ENCODE data around the gene AMD1.

AMD1 gene

DNA sequence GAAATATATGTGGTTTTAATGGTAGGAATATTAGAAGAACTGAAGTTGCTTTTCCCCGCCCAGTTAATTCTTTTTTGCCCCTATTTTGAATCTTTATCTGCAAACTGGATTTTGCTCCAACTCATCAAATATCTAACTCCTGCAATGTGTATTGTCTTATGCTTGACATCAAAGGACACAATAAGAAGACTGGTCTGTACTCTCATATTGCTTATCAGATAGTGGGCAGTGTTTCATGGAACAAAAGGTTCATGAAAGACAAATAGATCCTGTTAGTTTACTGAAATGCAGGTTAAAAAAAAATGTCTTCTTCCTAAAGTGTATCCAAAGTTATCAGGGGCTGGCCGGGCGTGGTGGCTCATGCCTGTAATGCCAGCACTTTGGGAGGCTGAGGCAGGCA, 56.2 kb downstream of the AMD1 start:
- Histone ChIP-seq H3K23ac (ENCODE audit: low read length in 2 of 2) (no peak overlapping the region), H2AK5ac (ENCODE audit: low read length, severe bottlenecking) (no peak overlapping the region), H2BK15ac (ENCODE audit: low read depth, poor library complexity, severe bottlenecking) (no peak overlapping the region), H2BK12ac (ENCODE audit: low read length in 2 of 2) (no peak overlapping the region), H3K4me3 (ENCODE audit: insufficient read depth in 1 of 2, low read depth in 1 of 2, low read length in 2 of 2) (no peak overlapping the region), H3K27me3 (ENCODE audit: control insufficient read depth in 1 of 2, insufficient read depth in 1 of 2, low read length in 2 of 2) (no peaks in the 10 kb centered on the region), H3K27ac (ENCODE audit: low read length, poor library complexity, severe bottlenecking) (no peak overlapping the region), H3K18ac (ENCODE audit: low read depth in 1 of 2, low read length in 2 of 2) (no peak overlapping the region), H3K4me1 (ENCODE audit: control insufficient read depth, insufficient read depth, low read depth, low read length) (no peaks in the 10 kb centered on the region), H3K36me3 (ENCODE audit: control insufficient read depth in 1 of 2, insufficient read depth in 2 of 2, low read depth in 1 of 2, low read length in 2 of 2) (no peaks in the 10 kb centered on the region), H3K79me1 (replicated peaks; ENCODE audit: low read length, poor library complexity, severe bottlenecking) (no peaks in the 10 kb centered on the region), H2AFZ (ENCODE audit: low read depth, low read length) (no peak overlapping the region), H4K8ac (ENCODE audit: low read length) (no peak overlapping the region), H3K9me3 (ENCODE audit: control insufficient read depth, low read length) (no peaks in the 10 kb centered on the region), H2BK5ac (ENCODE audit: low read depth, low read length, poor library complexity, severe bottlenecking) (no peak overlapping the region), H3K9ac (ENCODE audit: low read length) (no peak overlapping the region), H4K91ac (ENCODE audit: low read length) (no peak overlapping the region), H3K14ac (ENCODE audit: low read length in 2 of 2) (no peak overlapping the region), H3K4ac (ENCODE audit: low read depth in 1 of 2, low read length in 2 of 2) (no peak overlapping the region), H2BK120ac (ENCODE audit: low read depth, low read length) (no peak overlapping the region), H3K4me2 (ENCODE audit: low read length, poor library complexity, severe bottlenecking) (no peak overlapping the region)
- no peak for DNase-seq
- WGBS: 96% methylated on average over 2 of the region's 3 CpGs

DNA sequence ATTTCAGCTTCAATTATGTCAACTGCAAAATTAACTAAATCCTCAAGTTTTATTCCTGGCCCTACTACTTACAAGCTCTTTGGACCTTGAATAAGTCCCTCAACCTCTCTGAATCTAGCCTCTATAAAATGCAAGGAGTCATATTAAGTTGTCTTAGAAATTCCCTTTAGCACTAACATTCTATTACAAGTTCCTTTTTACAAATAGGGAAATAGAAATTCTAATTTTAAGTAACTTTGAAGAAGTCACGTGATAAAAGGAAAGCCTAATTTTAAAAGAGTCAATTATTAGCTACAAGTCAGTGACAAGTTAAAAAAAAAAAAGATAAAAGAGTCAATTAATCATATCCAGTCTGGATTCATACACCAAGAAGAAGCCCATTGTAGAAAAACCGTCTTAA, 59.3 kb downstream of the AMD1 start:
- Histone ChIP-seq H3K23ac (ENCODE audit: low read length in 2 of 2) (no peak overlapping the region), H2AK5ac (ENCODE audit: low read length, severe bottlenecking) (no peak overlapping the region), H3K14ac (ENCODE audit: low read length in 2 of 2) (no peak overlapping the region), H2BK5ac (ENCODE audit: low read depth, low read length, poor library complexity, severe bottlenecking) (no peak overlapping the region), H3K18ac (ENCODE audit: low read depth in 1 of 2, low read length in 2 of 2) (no peak overlapping the region), H2BK15ac (ENCODE audit: low read depth, poor library complexity, severe bottlenecking) (no peak overlapping the region), H3K9me3 (ENCODE audit: control insufficient read depth, low read length) (no peaks in the 10 kb centered on the region), H4K91ac (ENCODE audit: low read length) (no peak overlapping the region), H2AFZ (ENCODE audit: low read depth, low read length) (no peak overlapping the region), H2BK12ac (ENCODE audit: low read length in 2 of 2) (no peak overlapping the region), H3K27me3 (ENCODE audit: control insufficient read depth in 1 of 2, insufficient read depth in 1 of 2, low read length in 2 of 2) (no peaks in the 10 kb centered on the region), H4K8ac (ENCODE audit: low read length) (no peak overlapping the region), H3K79me1 (replicated peaks; ENCODE audit: low read length, poor library complexity, severe bottlenecking) (no peaks in the 10 kb centered on the region), H3K27ac (ENCODE audit: low read length, poor library complexity, severe bottlenecking) (no peak overlapping the region), H3K4me3 (ENCODE audit: insufficient read depth in 1 of 2, low read depth in 1 of 2, low read length in 2 of 2) (no peak overlapping the region), H3K36me3 (ENCODE audit: control insufficient read depth in 1 of 2, insufficient read depth in 2 of 2, low read depth in 1 of 2, low read length in 2 of 2) (no peaks in the 10 kb centered on the region), H3K4ac (ENCODE audit: low read depth in 1 of 2, low read length in 2 of 2) (no peak overlapping the region), H3K9ac (ENCODE audit: low read length) (no peak overlapping the region), H3K4me2 (ENCODE audit: low read length, poor library complexity, severe bottlenecking) (no peak overlapping the region), H2BK120ac (ENCODE audit: low read depth, low read length) (no peak overlapping the region), H3K4me1 (ENCODE audit: control insufficient read depth, insufficient read depth, low read depth, low read length) (no peaks in the 10 kb centered on the region)
- DNase-seq: no peak
- 100% methylated on average over 1 of the region's 2 CpGs for WGBS

DNA sequence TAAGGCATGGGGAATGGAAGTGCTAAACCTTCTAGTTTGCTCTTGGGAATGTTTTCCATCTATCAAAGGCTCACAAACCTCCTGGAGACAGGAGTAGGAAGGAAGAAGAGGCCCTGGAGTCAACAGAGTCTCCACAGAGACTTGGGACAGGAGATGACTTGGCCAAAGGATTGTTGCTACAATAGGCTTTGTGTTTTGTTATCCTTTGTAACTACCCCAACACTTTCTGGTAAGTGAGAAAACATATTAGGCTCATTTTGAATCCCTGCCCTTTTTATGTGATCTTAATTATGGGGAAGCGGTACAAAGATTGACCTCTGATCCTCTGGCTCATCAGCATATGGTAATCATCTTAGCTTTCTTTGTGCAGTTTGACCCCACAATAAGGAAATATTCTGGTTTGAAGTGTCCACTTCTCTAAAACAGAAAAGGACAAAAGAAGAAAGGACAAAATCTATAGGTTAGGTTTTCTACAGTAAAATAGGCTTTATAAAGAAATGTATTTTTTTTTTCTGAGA, 59.9 kb downstream of the AMD1 start:
- no peaks in the 10 kb centered on the region for H3K9me3 ChIP-seq (ENCODE audit: control insufficient read depth, low read length)
- no peaks in the 10 kb centered on the region for H3K36me3 ChIP-seq (ENCODE audit: control insufficient read depth in 1 of 2, insufficient read depth in 2 of 2, low read depth in 1 of 2, low read length in 2 of 2)
- no peaks in the 10 kb centered on the region for H3K4me1 ChIP-seq (ENCODE audit: control insufficient read depth, insufficient read depth, low read depth, low read length)
- 100% methylated on average over 1 of the region's 1 CpG for WGBS
- no peak overlapping the region for H3K14ac ChIP-seq (ENCODE audit: low read length in 2 of 2)
- H2AFZ ChIP-seq (ENCODE audit: low read depth, low read length): no peak overlapping the region
- H4K8ac ChIP-seq (ENCODE audit: low read length): no peak overlapping the region
- no peak overlapping the region for H2AK5ac ChIP-seq (ENCODE audit: low read length, severe bottlenecking)
- H3K27ac ChIP-seq (ENCODE audit: low read length, poor library complexity, severe bottlenecking): no peak overlapping the region
- no peak overlapping the region for H4K91ac ChIP-seq (ENCODE audit: low read length)
- no peak for DNase-seq
- no peak overlapping the region for H3K23ac ChIP-seq (ENCODE audit: low read length in 2 of 2)
- no peak overlapping the region for H3K9ac ChIP-seq (ENCODE audit: low read length)
- H3K79me1 ChIP-seq (replicated peaks; ENCODE audit: low read length, poor library complexity, severe bottlenecking): no peaks in the 10 kb centered on the region
- H2BK120ac ChIP-seq (ENCODE audit: low read depth, low read length): no peak overlapping the region
- no peak overlapping the region for H3K18ac ChIP-seq (ENCODE audit: low read depth in 1 of 2, low read length in 2 of 2)
- no peak overlapping the region for H3K4me2 ChIP-seq (ENCODE audit: low read length, poor library complexity, severe bottlenecking)
- H3K27me3 ChIP-seq (ENCODE audit: control insufficient read depth in 1 of 2, insufficient read depth in 1 of 2, low read length in 2 of 2): no peaks in the 10 kb centered on the region
- H3K4me3 ChIP-seq (ENCODE audit: insufficient read depth in 1 of 2, low read depth in 1 of 2, low read length in 2 of 2): no peak overlapping the region
- H2BK15ac ChIP-seq (ENCODE audit: low read depth, poor library complexity, severe bottlenecking): no peak overlapping the region
- no peak overlapping the region for H2BK12ac ChIP-seq (ENCODE audit: low read length in 2 of 2)
- H3K4ac ChIP-seq (ENCODE audit: low read depth in 1 of 2, low read length in 2 of 2): no peak overlapping the region
- H2BK5ac ChIP-seq (ENCODE audit: low read depth, low read length, poor library complexity, severe bottlenecking): no peak overlapping the region

DNA sequence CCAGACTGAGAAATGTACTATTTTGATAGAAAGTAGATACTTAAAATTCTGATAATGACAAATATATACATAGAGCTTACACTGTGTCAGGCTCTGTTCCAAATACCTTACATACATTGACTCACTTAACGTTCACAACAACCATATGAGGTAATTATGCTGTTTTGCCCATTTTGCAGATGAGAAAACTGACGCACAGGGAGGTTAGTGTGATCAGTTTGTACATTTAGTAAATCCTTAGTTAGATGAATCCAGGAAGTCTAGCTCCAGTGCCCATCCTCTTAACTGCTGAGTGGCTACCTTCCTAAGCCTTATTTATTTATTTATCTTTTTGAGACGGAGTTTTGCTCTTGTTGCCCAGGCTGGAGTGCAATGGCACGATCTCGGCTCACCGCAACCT, 60.6 kb downstream of the AMD1 start:
- no peak overlapping the region for H3K23ac ChIP-seq (ENCODE audit: low read length in 2 of 2)
- no peak overlapping the region for H3K4ac ChIP-seq (ENCODE audit: low read depth in 1 of 2, low read length in 2 of 2)
- H3K9me3 ChIP-seq (ENCODE audit: control insufficient read depth, low read length): no peaks in the 10 kb centered on the region
- H3K4me2 ChIP-seq (ENCODE audit: low read length, poor library complexity, severe bottlenecking): no peak overlapping the region
- no peak for DNase-seq
- no peak overlapping the region for H2AFZ ChIP-seq (ENCODE audit: low read depth, low read length)
- no peaks in the 10 kb centered on the region for H3K4me1 ChIP-seq (ENCODE audit: control insufficient read depth, insufficient read depth, low read depth, low read length)
- H3K14ac ChIP-seq (ENCODE audit: low read length in 2 of 2): no peak overlapping the region
- no peak overlapping the region for H2BK5ac ChIP-seq (ENCODE audit: low read depth, low read length, poor library complexity, severe bottlenecking)
- H3K18ac ChIP-seq (ENCODE audit: low read depth in 1 of 2, low read length in 2 of 2): no peak overlapping the region
- H2BK120ac ChIP-seq (ENCODE audit: low read depth, low read length): no peak overlapping the region
- no peak overlapping the region for H4K8ac ChIP-seq (ENCODE audit: low read length)
- no peak overlapping the region for H2BK12ac ChIP-seq (ENCODE audit: low read length in 2 of 2)
- H3K9ac ChIP-seq (ENCODE audit: low read length): no peak overlapping the region
- H3K27me3 ChIP-seq (ENCODE audit: control insufficient read depth in 1 of 2, insufficient read depth in 1 of 2, low read length in 2 of 2): no peaks in the 10 kb centered on the region
- H4K91ac ChIP-seq (ENCODE audit: low read length): no peak overlapping the region
- H2BK15ac ChIP-seq (ENCODE audit: low read depth, poor library complexity, severe bottlenecking): no peak overlapping the region
- 93% methylated on average over 6 of the region's 6 CpGs for WGBS
- H2AK5ac ChIP-seq (ENCODE audit: low read length, severe bottlenecking): no peak overlapping the region
- H3K36me3 ChIP-seq (ENCODE audit: control insufficient read depth in 1 of 2, insufficient read depth in 2 of 2, low read depth in 1 of 2, low read length in 2 of 2): no peaks in the 10 kb centered on the region
- H3K27ac ChIP-seq (ENCODE audit: low read length, poor library complexity, severe bottlenecking): no peak overlapping the region
- no peak overlapping the region for H3K4me3 ChIP-seq (ENCODE audit: insufficient read depth in 1 of 2, low read depth in 1 of 2, low read length in 2 of 2)
- no peaks in the 10 kb centered on the region for H3K79me1 ChIP-seq (replicated peaks; ENCODE audit: low read length, poor library complexity, severe bottlenecking)
